GM23338 (cell line): ENCODE data around the gene AP1S3. TPM values are rescaled to one million over a fixed set of nuclear protein-coding genes. Genes with fewer than 3 reads are reported as not detected.

ENCODE experiments used
- ATAC-seq: fragments of 200-7000 bp; cut with Tn5 transposase; 3 replicates; pipeline ENCODE4 v1.9.1; 2020
- DNase-seq: peaks from one replicate; pipeline ENCODE4 v3.0.0-alpha.2; 2015; ENCODE audit warnings: low spot score
- H2AFZ ChIP-seq: fragments of 200-600 bp; sonication (generic); 2 replicates; pipeline ENCODE4 v1.8.0; 2016; ENCODE audit warnings: antibody characterized with exemption, mild to moderate bottlenecking, moderate library complexity
- H3F3A ChIP-seq: fragments of 200-600 bp; sonication (generic); replicated peaks from 2 replicates; pipeline ENCODE4 v1.8.0; 2017; ENCODE audit warnings: antibody characterized with exemption, mixed run types, low read depth
- H3K27ac ChIP-seq: fragments of 200-600 bp; sonication (generic); 2 replicates; pipeline ENCODE4 v1.6.1; 2016; ENCODE audit warnings: low read depth
- H3K27me3 ChIP-seq: fragments of 200-600 bp; sonication (generic); 2 replicates; pipeline ENCODE4 v1.8.0; 2016; ENCODE audit warnings: mild to moderate bottlenecking, mixed run types, moderate library complexity; ENCODE audit not compliant: insufficient read depth
- H3K36me3 ChIP-seq: fragments of 200-600 bp; sonication (generic); 2 replicates; pipeline ENCODE4 v1.8.0; 2016; ENCODE audit warnings: mild to moderate bottlenecking; ENCODE audit not compliant: insufficient read depth
- H3K4me1 ChIP-seq: fragments of 200-600 bp; sonication (generic); 2 replicates; pipeline ENCODE4 v1.8.0; 2016; ENCODE audit warnings: mild to moderate bottlenecking, moderate library complexity; ENCODE audit not compliant: insufficient read depth
- H3K4me2 ChIP-seq: fragments of 200-600 bp; sonication (generic); 2 replicates; pipeline ENCODE4 v1.7.1; 2017; ENCODE audit warnings: mixed run types
- H3K4me3 ChIP-seq: fragments of 200-600 bp; sonication (generic); 2 replicates; pipeline ENCODE4 v1.6.1; 2016; ENCODE audit warnings: mixed run types
- H3K79me2 ChIP-seq: fragments of 200-600 bp; sonication (generic); replicated peaks from 2 replicates; pipeline ENCODE4 v1.8.0; 2017; ENCODE audit warnings: mild to moderate bottlenecking; ENCODE audit not compliant: insufficient read depth
- H3K9me2 ChIP-seq: fragments of 200-600 bp; sonication (generic); 2 replicates; pipeline ENCODE4 v1.8.0; 2017; ENCODE audit not compliant: insufficient read depth
- H4K20me1 ChIP-seq: fragments of 200-600 bp; sonication (generic); replicated peaks from 2 replicates; pipeline ENCODE4 v1.8.0; 2017; ENCODE audit warnings: mild to moderate bottlenecking; ENCODE audit not compliant: insufficient read depth
- H3K27ac Mint-ChIP-seq: 2 replicates; pipeline ENCODE4 v1.8.0; 2020; ENCODE audit warnings: inconsistent platforms, mild to moderate bottlenecking, moderate library complexity, mixed read lengths
- H3K27me3 Mint-ChIP-seq: 3 replicates; pipeline ENCODE4 v1.8.0; 2022; ENCODE audit warnings: low read depth, mild to moderate bottlenecking, moderate library complexity, mixed read lengths, inconsistent platforms; ENCODE audit not compliant: insufficient read depth, poor library complexity
- H3K36me3 Mint-ChIP-seq: 3 replicates; pipeline ENCODE4 v1.8.0; 2021; ENCODE audit warnings: low read depth, mild to moderate bottlenecking, inconsistent platforms, moderate library complexity, mixed read lengths
- H3K4me1 Mint-ChIP-seq: 3 replicates; pipeline ENCODE4 v1.8.0; 2020; ENCODE audit warnings: mild to moderate bottlenecking, inconsistent platforms, mixed read lengths
- H3K4me3 Mint-ChIP-seq: 3 replicates; pipeline ENCODE4 v1.8.0; 2021; ENCODE audit warnings: moderate library complexity, mild to moderate bottlenecking, inconsistent platforms, mixed read lengths
- H3K9me3 Mint-ChIP-seq: 3 replicates; pipeline ENCODE4 v1.8.0; 2020; ENCODE audit warnings: moderate library complexity, mild to moderate bottlenecking, inconsistent platforms, mixed read lengths
- EZH2phosphoT487 ChIP-seq: fragments of 200-600 bp; sonication (generic); IDR thresholded peaks from one replicate; pipeline ENCODE4 v1.8.1; 2018; ENCODE audit warnings: antibody characterized with exemption; ENCODE audit not compliant: unreplicated experiment
- JUNB ChIP-seq: IDR thresholded peaks from one replicate; pipeline ENCODE4 v1.6.1; 2016; ENCODE audit warnings: antibody characterized with exemption; ENCODE audit not compliant: unreplicated experiment
- STAT1 ChIP-seq: IDR thresholded peaks from one replicate; pipeline ENCODE4 v1.6.1; 2016; ENCODE audit warnings: antibody characterized with exemption; ENCODE audit not compliant: unreplicated experiment
- ZNF331 ChIP-seq: fragments of 250-450 bp; sonication (Bioruptor Pico); IDR thresholded peaks from 2 replicates; pipeline ENCODE4 v1.5.0; 2020; ENCODE audit warnings: low read depth, mild to moderate bottlenecking, moderate library complexity
- polyA plus RNA-seq: library from polyadenylated mRNA; unstranded; fragments of >200 nt; fragmentation: Nextera tagmentation; extraction: Ambion mirVana; gene quantifications from 2 replicates; pipeline ENCODE4 v1.2.1, GENCODE V29; 2016
- total RNA-seq: library from RNA; depleted of rRNA; stranded (reverse); fragments of >200 nt; shearing (Covaris generic); gene quantifications from 2 replicates; pipeline ENCODE4 v1.2.3, GENCODE V29; 2014
- TF ChIP-seq, protein P1 (sequence below): fragments of 250-450 bp; sonication (Bioruptor Pico); IDR thresholded peaks from 2 replicates; pipeline ENCODE4 v1.5.0; 2020; ENCODE audit warnings: mild to moderate bottlenecking, moderate library complexity
- TF ChIP-seq, protein P2 (sequence below): IDR thresholded peaks from 2 replicates; pipeline ENCODE4 v1.6.1; 2016; ENCODE audit warnings: antibody characterized with exemption
- TF ChIP-seq, protein P3 (sequence below), 2 experiments: fragments of 200-600 bp in 1 of 2; sonication (generic) in 1 of 2; conservative IDR thresholded peaks; 2 replicates each; pipeline versions ENCODE4 v1.5.1 to v1.6.1; 2016 to 2017; ENCODE audit warnings: antibody characterized with exemption in 2 of 2, low read depth in 2 of 2, mild to moderate bottlenecking in 2 of 2, moderate library complexity in 1 of 2
- TF ChIP-seq, protein P4 (sequence below): IDR thresholded peaks from one replicate; pipeline ENCODE4 v1.6.1; 2018; ENCODE audit warnings: antibody characterized with exemption; ENCODE audit not compliant: unreplicated experiment

The AP1S3 gene
- total and polyA plus RNA-seq, 2 experiments from 2014 or later, result 8.8 to 25.5 TPM

DNA sequence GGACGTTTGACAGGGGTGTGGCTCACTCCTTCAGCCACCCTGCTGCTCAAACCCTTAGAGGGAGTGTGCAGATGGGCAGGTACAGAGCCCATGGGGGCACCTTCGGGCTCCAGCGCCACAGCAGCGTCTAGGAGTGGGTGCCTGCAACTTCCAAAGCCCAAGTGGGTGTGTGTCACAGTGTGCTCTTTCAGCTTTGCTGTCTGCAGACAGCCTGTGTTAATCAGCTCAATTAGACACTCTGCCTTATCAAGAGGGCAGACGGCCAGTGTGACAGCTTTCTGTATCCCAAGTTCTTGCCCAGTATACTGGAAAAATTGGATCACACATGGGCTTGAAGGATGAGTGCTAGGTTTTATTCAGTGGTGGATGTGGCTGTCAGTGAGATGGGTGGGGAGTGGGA is 96.7 kb downstream of the AP1S3 start (continued):
- TF ChIP-seq, protein P1, sequence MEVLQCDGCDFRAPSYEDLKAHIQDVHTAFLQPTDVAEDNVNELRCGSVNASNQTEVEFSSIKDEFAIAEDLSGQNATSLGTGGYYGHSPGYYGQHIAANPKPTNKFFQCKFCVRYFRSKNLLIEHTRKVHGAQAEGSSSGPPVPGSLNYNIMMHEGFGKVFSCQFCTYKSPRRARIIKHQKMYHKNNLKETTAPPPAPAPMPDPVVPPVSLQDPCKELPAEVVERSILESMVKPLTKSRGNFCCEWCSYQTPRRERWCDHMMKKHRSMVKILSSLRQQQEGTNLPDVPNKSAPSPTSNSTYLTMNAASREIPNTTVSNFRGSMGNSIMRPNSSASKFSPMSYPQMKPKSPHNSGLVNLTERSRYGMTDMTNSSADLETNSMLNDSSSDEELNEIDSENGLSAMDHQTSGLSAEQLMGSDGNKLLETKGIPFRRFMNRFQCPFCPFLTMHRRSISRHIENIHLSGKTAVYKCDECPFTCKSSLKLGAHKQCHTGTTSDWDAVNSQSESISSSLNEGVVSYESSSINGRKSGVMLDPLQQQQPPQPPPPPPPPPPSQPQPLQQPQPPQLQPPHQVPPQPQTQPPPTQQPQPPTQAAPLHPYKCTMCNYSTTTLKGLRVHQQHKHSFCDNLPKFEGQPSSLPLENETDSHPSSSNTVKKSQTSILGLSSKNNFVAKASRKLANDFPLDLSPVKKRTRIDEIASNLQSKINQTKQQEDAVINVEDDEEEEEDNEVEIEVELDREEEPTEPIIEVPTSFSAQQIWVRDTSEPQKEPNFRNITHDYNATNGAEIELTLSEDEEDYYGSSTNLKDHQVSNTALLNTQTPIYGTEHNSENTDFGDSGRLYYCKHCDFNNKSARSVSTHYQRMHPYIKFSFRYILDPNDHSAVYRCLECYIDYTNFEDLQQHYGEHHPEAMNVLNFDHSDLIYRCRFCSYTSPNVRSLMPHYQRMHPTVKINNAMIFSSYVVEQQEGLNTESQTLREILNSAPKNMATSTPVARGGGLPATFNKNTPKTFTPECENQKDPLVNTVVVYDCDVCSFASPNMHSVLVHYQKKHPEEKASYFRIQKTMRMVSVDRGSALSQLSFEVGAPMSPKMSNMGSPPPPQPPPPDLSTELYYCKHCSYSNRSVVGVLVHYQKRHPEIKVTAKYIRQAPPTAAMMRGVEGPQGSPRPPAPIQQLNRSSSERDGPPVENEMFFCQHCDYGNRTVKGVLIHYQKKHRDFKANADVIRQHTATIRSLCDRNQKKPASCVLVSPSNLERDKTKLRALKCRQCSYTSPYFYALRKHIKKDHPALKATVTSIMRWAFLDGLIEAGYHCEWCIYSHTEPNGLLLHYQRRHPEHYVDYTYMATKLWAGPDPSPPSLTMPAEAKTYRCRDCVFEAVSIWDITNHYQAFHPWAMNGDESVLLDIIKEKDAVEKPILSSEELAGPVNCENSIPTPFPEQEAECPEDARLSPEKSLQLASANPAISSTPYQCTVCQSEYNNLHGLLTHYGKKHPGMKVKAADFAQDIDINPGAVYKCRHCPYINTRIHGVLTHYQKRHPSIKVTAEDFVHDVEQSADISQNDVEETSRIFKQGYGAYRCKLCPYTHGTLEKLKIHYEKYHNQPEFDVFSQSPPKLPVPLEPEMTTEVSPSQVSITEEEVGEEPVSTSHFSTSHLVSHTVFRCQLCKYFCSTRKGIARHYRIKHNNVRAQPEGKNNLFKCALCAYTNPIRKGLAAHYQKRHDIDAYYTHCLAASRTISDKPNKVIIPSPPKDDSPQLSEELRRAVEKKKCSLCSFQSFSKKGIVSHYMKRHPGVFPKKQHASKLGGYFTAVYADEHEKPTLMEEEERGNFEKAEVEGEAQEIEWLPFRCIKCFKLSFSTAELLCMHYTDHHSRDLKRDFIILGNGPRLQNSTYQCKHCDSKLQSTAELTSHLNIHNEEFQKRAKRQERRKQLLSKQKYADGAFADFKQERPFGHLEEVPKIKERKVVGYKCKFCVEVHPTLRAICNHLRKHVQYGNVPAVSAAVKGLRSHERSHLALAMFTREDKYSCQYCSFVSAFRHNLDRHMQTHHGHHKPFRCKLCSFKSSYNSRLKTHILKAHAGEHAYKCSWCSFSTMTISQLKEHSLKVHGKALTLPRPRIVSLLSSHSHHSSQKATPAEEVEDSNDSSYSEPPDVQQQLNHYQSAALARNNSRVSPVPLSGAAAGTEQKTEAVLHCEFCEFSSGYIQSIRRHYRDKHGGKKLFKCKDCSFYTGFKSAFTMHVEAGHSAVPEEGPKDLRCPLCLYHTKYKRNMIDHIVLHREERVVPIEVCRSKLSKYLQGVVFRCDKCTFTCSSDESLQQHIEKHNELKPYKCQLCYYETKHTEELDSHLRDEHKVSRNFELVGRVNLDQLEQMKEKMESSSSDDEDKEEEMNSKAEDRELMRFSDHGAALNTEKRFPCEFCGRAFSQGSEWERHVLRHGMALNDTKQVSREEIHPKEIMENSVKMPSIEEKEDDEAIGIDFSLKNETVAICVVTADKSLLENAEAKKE (CRISPR knock-in tag), result no peak
- TF ChIP-seq STAT1 (no peak), ZNF331 (CRISPR knock-in tag) (no peak)

DNA sequence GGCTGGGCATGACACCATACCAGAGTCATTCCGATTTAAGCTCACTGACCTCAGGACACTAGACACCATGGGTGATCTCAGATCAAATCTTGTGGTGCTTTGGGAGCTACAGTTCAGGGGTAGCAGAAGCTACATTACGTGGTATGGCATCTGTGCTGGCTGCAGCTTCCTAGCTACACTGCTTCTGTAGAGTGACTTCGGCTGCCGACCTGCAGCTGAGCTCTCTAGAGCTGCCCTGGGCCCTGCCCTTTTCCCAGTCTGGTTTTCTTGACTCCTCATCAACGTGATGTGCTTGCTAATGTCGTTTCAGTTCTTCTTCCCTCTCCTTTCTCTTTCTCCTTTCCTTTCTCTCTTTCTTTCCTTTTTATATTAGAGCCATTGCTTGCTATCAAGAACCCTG is 100.2 kb downstream of the AP1S3 start:
- DNase-seq (no peak), ATAC-seq (no peak)
- H3K9me2 ChIP-seq, result 0 out of 2 replicates have a peak, but pooled peaks cover 9% of the 10 kb centered on the region
- no peaks in the 10 kb centered on the region for H3K36me3 Mint-ChIP-seq
- H4K20me1 ChIP-seq, result no peaks in the 10 kb centered on the region
- H3K4me3 ChIP-seq, result no peak overlapping the region
- H3K4me3 Mint-ChIP-seq, result no peak overlapping the region
- no peaks in the 10 kb centered on the region for H3K27me3 ChIP-seq
- no peaks in the 10 kb centered on the region for H3K36me3 ChIP-seq
- H3F3A ChIP-seq, result no peaks in the 10 kb centered on the region
- H3K27ac ChIP-seq, result no peak overlapping the region
- no peaks in the 10 kb centered on the region; the same call in 2 of the 3 replicates for H3K4me1 Mint-ChIP-seq
- H3K79me2 ChIP-seq, result no peaks in the 10 kb centered on the region
- H3K9me3 Mint-ChIP-seq, result peaks cover 4% of the 10 kb centered on the region; the same call in 2 of the 3 replicates
- no peak overlapping the region for H2AFZ ChIP-seq
- H3K4me2 ChIP-seq, result no peak overlapping the region
- H3K27ac Mint-ChIP-seq, result no peak overlapping the region
- no peaks in the 10 kb centered on the region for H3K4me1 ChIP-seq
- peaks cover 6% of the 10 kb centered on the region for H3K27me3 Mint-ChIP-seq
- TF ChIP-seq, protein P2, sequence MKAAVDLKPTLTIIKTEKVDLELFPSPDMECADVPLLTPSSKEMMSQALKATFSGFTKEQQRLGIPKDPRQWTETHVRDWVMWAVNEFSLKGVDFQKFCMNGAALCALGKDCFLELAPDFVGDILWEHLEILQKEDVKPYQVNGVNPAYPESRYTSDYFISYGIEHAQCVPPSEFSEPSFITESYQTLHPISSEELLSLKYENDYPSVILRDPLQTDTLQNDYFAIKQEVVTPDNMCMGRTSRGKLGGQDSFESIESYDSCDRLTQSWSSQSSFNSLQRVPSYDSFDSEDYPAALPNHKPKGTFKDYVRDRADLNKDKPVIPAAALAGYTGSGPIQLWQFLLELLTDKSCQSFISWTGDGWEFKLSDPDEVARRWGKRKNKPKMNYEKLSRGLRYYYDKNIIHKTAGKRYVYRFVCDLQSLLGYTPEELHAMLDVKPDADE, result no peak
- TF ChIP-seq JUNB (no peak), EZH2phosphoT487 (no peak)
- TF ChIP-seq, protein P3, sequence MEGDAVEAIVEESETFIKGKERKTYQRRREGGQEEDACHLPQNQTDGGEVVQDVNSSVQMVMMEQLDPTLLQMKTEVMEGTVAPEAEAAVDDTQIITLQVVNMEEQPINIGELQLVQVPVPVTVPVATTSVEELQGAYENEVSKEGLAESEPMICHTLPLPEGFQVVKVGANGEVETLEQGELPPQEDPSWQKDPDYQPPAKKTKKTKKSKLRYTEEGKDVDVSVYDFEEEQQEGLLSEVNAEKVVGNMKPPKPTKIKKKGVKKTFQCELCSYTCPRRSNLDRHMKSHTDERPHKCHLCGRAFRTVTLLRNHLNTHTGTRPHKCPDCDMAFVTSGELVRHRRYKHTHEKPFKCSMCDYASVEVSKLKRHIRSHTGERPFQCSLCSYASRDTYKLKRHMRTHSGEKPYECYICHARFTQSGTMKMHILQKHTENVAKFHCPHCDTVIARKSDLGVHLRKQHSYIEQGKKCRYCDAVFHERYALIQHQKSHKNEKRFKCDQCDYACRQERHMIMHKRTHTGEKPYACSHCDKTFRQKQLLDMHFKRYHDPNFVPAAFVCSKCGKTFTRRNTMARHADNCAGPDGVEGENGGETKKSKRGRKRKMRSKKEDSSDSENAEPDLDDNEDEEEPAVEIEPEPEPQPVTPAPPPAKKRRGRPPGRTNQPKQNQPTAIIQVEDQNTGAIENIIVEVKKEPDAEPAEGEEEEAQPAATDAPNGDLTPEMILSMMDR (conservative IDR thresholded peaks at IDR 0.05; ENCODE audit: low read depth in 2 of 2), result no peak
- TF ChIP-seq, protein P4, sequence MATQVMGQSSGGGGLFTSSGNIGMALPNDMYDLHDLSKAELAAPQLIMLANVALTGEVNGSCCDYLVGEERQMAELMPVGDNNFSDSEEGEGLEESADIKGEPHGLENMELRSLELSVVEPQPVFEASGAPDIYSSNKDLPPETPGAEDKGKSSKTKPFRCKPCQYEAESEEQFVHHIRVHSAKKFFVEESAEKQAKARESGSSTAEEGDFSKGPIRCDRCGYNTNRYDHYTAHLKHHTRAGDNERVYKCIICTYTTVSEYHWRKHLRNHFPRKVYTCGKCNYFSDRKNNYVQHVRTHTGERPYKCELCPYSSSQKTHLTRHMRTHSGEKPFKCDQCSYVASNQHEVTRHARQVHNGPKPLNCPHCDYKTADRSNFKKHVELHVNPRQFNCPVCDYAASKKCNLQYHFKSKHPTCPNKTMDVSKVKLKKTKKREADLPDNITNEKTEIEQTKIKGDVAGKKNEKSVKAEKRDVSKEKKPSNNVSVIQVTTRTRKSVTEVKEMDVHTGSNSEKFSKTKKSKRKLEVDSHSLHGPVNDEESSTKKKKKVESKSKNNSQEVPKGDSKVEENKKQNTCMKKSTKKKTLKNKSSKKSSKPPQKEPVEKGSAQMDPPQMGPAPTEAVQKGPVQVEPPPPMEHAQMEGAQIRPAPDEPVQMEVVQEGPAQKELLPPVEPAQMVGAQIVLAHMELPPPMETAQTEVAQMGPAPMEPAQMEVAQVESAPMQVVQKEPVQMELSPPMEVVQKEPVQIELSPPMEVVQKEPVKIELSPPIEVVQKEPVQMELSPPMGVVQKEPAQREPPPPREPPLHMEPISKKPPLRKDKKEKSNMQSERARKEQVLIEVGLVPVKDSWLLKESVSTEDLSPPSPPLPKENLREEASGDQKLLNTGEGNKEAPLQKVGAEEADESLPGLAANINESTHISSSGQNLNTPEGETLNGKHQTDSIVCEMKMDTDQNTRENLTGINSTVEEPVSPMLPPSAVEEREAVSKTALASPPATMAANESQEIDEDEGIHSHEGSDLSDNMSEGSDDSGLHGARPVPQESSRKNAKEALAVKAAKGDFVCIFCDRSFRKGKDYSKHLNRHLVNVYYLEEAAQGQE, result no peak
